Upper lobe of right lung (tissue), 1 donor: ENCODE data around the gene HOXA13. TPM values are rescaled to one million over a fixed set of nuclear protein-coding genes. Genes with fewer than 3 reads are reported as not detected.

ENCODE experiments used
- ATAC-seq: fragments of 200-7000 bp; cut with Tn5 transposase; one replicate; pipeline ENCODE4 v1.9.1; 2020; ENCODE audit warnings: mild to moderate bottlenecking, moderate library complexity
- DNase-seq: peaks from one replicate; pipeline ENCODE4 v3.0.0-alpha.2; 2020
- H3K27ac ChIP-seq: fragments of 200-600 bp; one replicate; pipeline ENCODE4 v1.8.0; 2022
- H3K27me3 ChIP-seq: fragments of 200-600 bp; one replicate; pipeline ENCODE4 v1.8.0; 2022; ENCODE audit warnings: mild to moderate bottlenecking
- H3K36me3 ChIP-seq: fragments of 200-600 bp; one replicate; pipeline ENCODE4 v1.8.0; 2022
- H3K4me1 ChIP-seq: fragments of 200-600 bp; one replicate; pipeline ENCODE4 v1.8.0; 2022
- H3K4me3 ChIP-seq: fragments of 200-600 bp; one replicate; pipeline ENCODE4 v1.8.0; 2022; ENCODE audit warnings: mild to moderate bottlenecking
- H3K9me3 ChIP-seq: fragments of 200-600 bp; one replicate; pipeline ENCODE4 v1.8.0; 2022
- intact Hi-C: fragments of 100-400 bp; cut with DNase I; formaldehyde crosslinking; loops from one replicate; pipeline ENCODE4 v1.11.0; 2022
- total RNA-seq: library from RNA; stranded (reverse); fragmentation: NEBNext Ultra II Directional; extraction: Animal tissue kit (Norgen Biotek cat#: 25700); gene quantifications from one replicate; pipeline ENCODE4 v1.2.1, GENCODE V29; 2021
- TF ChIP-seq, protein P1 (sequence below): fragments of 200-600 bp; IDR thresholded peaks from one replicate; pipeline ENCODE4 v1.8.0; 2022; ENCODE audit warnings: antibody characterized with exemption
- donor health status: DM: no; HTN: yes; CAD: no; lungs with severe emphysema.

Gene HOXA13
- total RNA-seq, 1 donor from 2014 or later, result not detected

DNA sequence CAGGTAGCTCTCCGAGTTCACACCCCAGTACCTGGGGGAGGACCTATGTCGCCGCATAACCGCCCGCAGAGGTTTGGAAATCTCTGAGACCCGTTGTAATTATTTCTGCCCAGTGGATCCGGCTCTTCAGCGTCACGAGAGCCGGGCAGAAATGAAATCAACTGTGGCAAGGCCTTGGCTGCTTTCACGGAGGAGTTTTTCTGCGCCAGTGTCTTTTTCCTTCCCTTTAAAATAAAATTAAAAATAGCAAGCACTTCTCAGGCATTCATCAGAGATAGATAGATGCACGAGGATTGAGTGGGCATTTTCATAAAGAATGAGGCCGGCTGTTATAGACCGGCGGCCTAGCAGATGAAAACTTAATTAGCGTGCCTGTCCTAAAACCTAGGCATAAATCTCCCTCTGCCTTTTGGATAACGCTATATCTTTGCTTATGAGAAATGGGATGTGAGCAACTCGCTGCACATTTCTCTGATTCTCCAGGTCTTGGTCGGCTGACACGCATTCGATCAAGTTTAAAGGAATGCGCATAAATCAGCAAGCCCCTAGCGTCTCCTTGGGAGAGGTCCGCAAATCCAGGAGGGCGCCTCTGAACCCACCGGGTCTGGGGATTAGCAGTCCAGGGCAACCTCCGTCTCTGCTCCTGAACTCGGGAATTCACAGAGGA lies 6.4 kb downstream of the HOXA13 start:
- ATAC-seq (no peak), DNase-seq (peak; percentile 22)
- Histone ChIP-seq H3K36me3 (no peaks in the 10 kb centered on the region), H3K4me3 (peak overlapping the region; percentile 29), H3K27ac (no peak overlapping the region), H3K4me1 (peaks cover 20% of the 10 kb centered on the region), H3K9me3 (no peaks in the 10 kb centered on the region), H3K27me3 (peaks cover 100% of the 10 kb centered on the region)
- intact Hi-C loops, result no loop called here
- TF ChIP-seq, protein P1, sequence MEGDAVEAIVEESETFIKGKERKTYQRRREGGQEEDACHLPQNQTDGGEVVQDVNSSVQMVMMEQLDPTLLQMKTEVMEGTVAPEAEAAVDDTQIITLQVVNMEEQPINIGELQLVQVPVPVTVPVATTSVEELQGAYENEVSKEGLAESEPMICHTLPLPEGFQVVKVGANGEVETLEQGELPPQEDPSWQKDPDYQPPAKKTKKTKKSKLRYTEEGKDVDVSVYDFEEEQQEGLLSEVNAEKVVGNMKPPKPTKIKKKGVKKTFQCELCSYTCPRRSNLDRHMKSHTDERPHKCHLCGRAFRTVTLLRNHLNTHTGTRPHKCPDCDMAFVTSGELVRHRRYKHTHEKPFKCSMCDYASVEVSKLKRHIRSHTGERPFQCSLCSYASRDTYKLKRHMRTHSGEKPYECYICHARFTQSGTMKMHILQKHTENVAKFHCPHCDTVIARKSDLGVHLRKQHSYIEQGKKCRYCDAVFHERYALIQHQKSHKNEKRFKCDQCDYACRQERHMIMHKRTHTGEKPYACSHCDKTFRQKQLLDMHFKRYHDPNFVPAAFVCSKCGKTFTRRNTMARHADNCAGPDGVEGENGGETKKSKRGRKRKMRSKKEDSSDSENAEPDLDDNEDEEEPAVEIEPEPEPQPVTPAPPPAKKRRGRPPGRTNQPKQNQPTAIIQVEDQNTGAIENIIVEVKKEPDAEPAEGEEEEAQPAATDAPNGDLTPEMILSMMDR, result no peak

DNA sequence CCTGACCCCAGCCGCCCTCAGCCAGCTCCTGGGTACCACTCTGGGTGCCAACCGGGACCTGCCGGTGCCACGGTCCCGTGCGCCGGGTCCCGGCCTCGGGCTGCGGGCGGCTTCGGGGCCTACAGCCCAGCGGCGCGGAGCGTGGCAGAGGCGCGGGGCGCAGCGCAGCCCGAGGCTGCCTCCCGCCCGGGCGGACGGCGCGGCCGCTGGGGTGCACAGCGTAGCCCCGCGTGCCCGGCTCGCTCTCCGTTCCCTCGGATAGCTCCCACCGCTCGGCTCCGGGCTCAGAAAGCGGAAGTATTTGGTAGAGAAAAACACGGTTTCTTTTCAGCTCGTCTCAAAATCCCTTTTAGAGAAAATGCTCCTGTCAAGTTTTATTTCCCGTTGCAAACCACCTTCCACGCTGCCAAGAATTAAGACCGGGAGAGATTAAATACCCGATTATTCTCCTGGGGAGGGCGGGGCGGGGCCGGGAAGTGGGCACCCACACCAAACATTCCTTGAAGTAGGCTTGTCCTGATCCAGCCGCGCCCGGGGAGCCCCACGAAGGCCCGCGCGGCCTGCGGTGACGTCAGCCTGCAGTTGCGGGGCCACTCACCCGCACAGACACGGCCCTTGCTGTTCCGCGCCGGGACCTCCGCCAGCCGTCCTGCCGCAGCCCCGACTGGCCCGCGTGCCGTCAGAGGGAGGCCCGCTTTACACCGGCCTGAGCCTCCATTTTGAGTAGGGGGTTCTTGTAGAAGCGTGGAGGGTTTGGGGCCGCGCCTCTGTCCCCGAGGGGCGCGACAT lies 7.2 kb downstream of the HOXA13 start:
- TF ChIP-seq, protein P1, result no peak
- Histone ChIP-seq H3K36me3 (no peaks in the 10 kb centered on the region), H3K4me1 (peaks cover 28% of the 10 kb centered on the region), H3K4me3 (peak overlapping the region; percentile 29), H3K27me3 (peaks cover 100% of the 10 kb centered on the region), H3K27ac (no peak overlapping the region), H3K9me3 (no peaks in the 10 kb centered on the region)
- intact Hi-C loops, result no loop called here
- ATAC-seq (peak; percentile 60), DNase-seq (peak; percentile 69)

DNA sequence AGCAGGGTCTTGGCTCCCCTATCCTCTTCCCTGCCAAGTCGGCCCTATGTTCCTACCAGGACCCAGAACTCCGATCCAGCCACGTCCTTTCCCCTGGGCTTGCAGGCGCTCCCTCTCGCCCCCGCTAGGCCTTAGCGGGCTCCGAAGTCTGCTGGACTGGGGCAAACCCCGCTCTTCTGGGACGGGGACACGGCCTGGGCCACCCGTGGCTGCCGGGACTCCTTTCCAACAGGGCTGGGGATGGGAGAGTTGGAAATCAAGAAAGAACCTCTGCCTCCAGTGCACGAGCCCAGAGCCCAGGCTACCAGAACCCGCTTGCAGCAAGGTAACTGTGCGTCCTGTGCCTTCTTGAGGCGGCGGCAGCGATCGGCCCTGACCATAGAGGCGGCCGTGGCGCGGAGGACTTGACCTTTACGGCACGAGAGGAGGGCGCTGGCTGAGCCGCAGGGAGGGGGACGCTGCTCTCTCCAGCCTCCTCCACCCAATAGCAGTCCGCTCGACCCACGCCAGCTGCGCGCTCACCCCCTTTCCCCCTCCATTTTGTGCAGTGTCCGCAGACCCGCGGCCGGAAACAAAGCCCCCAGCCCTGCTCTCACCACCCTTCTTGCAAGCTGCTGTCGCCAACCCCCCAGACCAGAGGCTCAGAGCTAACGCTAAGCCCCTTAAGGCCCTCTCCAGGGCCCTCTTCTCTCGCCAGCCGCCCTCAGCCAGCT lies 7.9 kb downstream of the HOXA13 start:
- Histone ChIP-seq H3K9me3 (no peaks in the 10 kb centered on the region), H3K4me1 (peaks cover 32% of the 10 kb centered on the region), H3K27ac (no peak overlapping the region), H3K36me3 (no peaks in the 10 kb centered on the region), H3K4me3 (no peak overlapping the region), H3K27me3 (peaks cover 100% of the 10 kb centered on the region)
- TF ChIP-seq, protein P1, result no peak
- ATAC-seq (no peak), DNase-seq (peak; percentile 61)
- intact Hi-C loops, result no loop called here

DNA sequence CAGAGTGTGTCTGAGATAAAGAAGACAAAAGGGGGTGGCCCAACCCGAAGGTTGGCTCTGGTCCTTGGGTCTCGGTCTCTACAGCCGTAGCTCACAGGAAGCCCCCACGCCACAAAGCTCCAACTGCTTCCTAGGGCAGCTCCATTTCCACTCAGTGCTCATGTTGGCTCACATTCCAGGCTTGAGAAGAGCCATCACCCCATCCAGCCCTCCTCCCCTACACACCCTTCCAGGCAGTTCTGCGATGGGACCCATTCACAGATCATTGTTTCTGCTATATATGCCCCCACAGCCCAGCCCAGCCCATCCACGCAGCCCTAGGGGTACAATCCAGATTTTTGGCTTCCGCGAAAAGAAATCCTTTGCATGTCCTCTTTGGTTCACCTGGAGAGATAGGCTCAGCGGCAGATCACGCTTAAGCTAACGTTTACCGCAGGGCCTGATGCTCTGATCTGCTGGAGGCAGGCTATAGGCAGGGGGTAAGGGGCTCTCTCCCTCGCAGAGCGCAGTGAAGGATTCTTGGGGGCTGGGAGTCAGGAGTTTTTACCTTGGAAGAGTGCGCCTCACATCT lies 8.6 kb downstream of the HOXA13 start:
- no peak overlapping the region for H3K27ac ChIP-seq
- no peaks in the 10 kb centered on the region for H3K9me3 ChIP-seq
- TF ChIP-seq, protein P1, result no peak
- peaks cover 100% of the 10 kb centered on the region for H3K27me3 ChIP-seq
- DNase-seq (peak; percentile 46), ATAC-seq (no peak)
- no peaks in the 10 kb centered on the region for H3K36me3 ChIP-seq
- intact Hi-C loops, result no loop called here
- peaks cover 32% of the 10 kb centered on the region for H3K4me1 ChIP-seq
- no peak overlapping the region for H3K4me3 ChIP-seq

DNA sequence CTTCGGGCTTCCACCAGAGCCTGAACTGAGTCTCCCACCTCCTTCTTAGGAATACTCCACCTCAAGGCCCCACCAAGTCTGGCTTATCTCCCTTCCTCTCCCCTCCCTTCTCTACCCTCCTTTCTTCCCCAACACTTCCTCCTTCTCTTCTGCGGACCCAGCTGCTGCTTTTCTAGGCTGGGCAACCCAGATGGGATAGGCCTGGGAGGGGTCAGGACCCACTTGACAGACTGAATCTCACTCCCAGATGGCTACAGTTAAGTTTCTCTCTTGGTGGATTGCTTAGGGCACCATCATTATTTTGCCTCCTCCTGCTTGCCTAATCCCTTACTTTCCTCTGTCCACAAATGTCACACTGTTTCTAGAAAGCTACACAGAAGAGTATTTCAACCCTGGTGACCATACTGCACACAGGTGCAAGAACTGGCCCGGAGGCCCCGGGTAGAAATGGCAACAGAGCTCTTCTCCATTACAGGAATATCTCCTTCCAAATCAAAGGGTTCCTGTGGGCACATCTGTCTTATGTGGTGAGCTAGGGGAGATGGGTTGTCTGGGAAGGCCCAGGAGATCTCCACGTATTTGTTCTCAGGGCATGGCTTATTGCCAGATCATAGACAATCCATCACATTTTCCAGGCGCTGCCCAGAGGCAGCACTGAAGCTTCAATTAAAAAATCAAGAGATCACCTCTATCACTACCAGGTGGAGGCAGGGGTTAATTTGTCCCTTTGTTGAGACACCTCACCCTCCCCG lies 9.7 kb downstream of the HOXA13 start:
- no peak overlapping the region for H3K4me3 ChIP-seq
- no peak overlapping the region for H3K27ac ChIP-seq
- H3K36me3 ChIP-seq, result no peaks in the 10 kb centered on the region
- intact Hi-C loops, result no loop called here
- H3K9me3 ChIP-seq, result no peaks in the 10 kb centered on the region
- H3K27me3 ChIP-seq, result peaks cover 100% of the 10 kb centered on the region
- ATAC-seq, result no peak
- no peak for DNase-seq
- TF ChIP-seq, protein P1, result no peak
- peaks cover 39% of the 10 kb centered on the region for H3K4me1 ChIP-seq
